NK-92 (cell line): Measurements from ENCODE around the gene CNN3.

Experiments used
- DNase-seq: peaks from one replicate; lab custom pipeline; 2025; ENCODE audit not compliant: unreplicated experiment; lab: John Stamatoyannopoulos, UW

Gene CNN3

GRCh38 chr1:94925004-94925403 lies 1.9 kb downstream of the CNN3 start:
- no peak for DNase-seq

GRCh38 chr1:94922761-94923331 lies 4.1 kb downstream of the CNN3 start:
- DNase-seq = no peak

- DNase-seq = no peak
Measured at GRCh38 chr1:94921977-94922376, 4.9 kb downstream of the CNN3 start.

GRCh38 chr1:94920061-94920460 lies 6.8 kb downstream of the CNN3 start:
- no peak for DNase-seq

GRCh38 chr1:94919241-94920030 lies 7.5 kb downstream of the CNN3 start:
- no peak for DNase-seq

- DNase-seq = no peak
Measured at GRCh38 chr1:94917251-94917650, 9.7 kb downstream of the CNN3 start.

GRCh38 chr1:94912263-94913184 lies 14.4 kb downstream of the CNN3 start:
- no peak for DNase-seq

- no peak for DNase-seq
Measured at GRCh38 chr1:94909486-94909885, 17.4 kb downstream of the CNN3 start.

- no peak for DNase-seq
Measured at GRCh38 chr1:94908965-94909364, 17.9 kb downstream of the CNN3 start.

- DNase-seq = no peak
Measured at GRCh38 chr1:94908190-94908589, 18.7 kb downstream of the CNN3 start.

GRCh38 chr1:94907136-94907535 lies 19.8 kb downstream of the CNN3 start:
- DNase-seq = no peak

- no peak for DNase-seq
Measured at GRCh38 chr1:94906382-94906781, 20.5 kb downstream of the CNN3 start.

- DNase-seq = no peak
Measured at GRCh38 chr1:94905207-94905606, 21.7 kb downstream of the CNN3 start.

- no peak for DNase-seq
Measured at GRCh38 chr1:94903280-94904009, 23.5 kb downstream of the CNN3 start.

- DNase-seq = no peak
Measured at GRCh38 chr1:94901841-94902240, 25.1 kb downstream of the CNN3 start.

GRCh38 chr1:94899756-94900155 lies 27.2 kb downstream of the CNN3 start:
- DNase-seq = no peak

- no peak for DNase-seq
Measured at GRCh38 chr1:94898491-94899385, 28.2 kb downstream of the CNN3 start.

- no peak for DNase-seq
Measured at GRCh38 chr1:94895518-94895917, 31.4 kb downstream of the CNN3 start.

GRCh38 chr1:94894630-94895029 lies 32.3 kb downstream of the CNN3 start:
- DNase-seq = no peak

- no peak for DNase-seq
Measured at GRCh38 chr1:94892604-94893254, 34.2 kb downstream of the CNN3 start.
